NCI-H1092 treated with DMSO at 0.1 percent for 48 hours (cell line): ENCODE results near the gene ANKLE2.
"Not testable (repeated sequence)": the region's sequence is repeated elsewhere in the genome, so short reads cannot be mapped to it uniquely, and the experiment has no call there.

Experiments
- DNase-seq: peaks from one replicate; lab custom pipeline; 2025; lab: John Stamatoyannopoulos, UW

The ANKLE2 gene

DNA sequence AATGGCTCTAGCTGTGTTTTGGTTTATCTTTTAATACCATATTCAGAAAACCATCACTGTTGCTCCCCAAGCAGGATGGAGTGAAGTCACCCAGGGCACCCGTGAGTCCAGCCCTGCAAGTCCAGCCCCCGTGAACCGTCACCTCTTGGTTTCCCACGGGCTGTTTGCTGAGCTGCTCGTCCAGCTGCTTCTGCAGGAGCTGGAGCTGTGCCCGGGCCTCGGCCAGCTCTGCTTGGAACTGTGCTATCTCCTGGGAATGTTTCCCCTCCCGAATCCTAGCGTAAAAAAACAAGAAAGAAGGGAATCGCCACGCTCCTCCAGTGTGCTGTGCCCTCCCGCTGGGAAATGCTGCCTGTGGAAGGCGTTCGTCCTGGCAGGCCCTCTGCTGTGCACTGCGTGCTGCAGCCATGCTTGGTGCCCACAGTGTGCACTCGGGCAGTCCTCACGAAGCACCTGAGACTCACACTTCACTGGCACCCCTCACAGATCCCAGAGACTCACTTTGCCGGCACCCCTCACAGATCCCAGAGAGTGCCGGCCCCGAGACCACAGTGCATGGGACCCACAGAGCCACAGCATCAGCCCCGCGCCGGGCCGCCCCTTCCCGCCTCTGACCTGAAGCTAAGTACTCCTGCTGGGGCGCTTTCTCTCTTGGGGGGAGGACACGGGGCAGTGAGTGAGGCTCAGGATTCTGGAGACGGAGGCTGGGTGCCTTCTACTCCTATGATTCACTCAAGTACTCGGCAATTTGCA, 15.4 kb upstream of the ANKLE2 start:
- DNase-seq: peak; percentile 72

DNA sequence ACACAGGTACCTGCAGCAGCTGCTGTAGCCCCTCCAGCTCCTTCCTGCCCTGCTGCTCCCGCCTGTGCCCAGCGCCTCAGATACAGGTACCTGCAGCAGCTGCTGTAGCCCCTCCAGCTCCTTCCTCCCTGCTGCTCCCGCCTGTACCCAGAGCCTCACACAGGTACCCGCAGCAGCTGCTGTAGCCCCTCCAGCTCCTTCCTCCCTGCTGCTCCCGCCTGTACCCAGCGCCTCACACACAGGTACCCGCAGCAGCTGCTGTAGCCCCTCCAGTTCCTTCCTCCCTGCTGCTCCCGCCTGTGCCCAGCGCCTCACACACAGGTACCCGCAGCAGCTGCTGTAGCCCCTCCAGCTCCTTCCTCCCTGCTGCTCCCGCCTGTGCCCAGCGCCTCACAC, 14.6 kb upstream of the ANKLE2 start:
- DNase-seq: peak; percentile 68

DNA sequence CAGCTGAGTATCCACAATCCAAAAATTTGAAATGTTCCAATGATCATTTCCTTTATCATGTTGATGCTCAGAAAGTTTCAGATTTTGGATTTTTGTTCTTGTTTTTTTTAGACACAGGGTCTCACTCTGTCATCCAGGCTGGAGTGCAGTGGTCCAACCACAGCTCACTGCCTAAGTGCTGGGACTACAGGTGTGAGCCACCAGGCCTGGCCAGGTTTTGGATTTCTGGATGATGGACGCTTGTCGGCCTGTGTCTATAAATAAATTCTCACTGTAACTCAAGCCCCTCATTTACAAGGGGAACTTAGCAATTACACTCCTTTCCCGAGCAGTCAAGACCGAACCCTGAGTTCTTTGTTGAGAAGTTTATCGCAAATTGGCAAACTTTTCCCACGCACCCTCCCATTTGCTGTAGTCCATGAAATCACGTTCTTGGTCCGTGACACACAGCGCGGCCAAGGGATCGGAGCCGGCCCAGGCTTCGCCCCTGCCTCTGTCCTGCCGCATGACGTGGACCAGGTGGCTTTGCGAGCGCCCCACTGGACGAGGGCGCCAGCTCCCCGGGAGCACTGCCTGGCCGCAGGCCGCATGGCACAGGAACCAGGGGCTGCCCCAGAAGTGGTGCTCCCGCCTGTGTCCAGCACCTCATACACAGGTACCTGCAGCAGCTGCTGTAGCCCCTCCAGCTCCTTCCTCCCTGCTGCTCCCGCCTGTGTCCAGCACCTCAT, 14.0 kb upstream of the ANKLE2 start:
- DNase-seq: no peak

DNA sequence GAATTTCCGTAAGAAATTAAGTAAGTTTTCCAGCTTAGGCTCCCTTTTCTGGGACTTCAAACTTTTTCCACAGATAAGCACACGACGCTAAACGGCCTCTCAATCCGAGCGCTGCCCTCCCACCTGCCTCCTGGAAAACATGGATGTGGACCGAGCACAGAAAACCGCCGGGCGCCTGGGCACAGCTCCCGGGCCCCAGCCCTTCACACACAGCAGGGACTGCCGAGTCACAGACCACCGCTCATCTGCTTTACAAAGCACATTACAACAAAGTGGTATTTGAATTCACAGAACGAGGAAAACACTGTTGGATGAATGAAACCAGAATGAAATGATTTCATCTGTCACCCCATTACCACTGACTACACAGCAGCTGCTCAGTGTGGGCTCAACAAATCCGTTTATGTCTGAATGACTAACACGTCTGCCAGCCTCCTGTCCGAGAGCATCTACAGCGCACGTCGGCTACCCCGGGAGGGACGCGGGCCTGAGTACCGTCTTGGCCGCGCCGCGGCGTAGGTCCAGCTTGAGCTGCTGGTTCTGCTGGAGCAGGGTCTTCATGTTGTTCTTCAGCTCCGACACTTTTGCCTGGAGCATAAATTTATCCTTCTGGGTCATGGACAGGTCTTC, 13.1 kb upstream of the ANKLE2 start:
- DNase-seq: no peak

- DNase-seq: no peak
Observed at GRCh38 chr12:132774159-132774558, 12.5 kb upstream of the ANKLE2 start.

DNA sequence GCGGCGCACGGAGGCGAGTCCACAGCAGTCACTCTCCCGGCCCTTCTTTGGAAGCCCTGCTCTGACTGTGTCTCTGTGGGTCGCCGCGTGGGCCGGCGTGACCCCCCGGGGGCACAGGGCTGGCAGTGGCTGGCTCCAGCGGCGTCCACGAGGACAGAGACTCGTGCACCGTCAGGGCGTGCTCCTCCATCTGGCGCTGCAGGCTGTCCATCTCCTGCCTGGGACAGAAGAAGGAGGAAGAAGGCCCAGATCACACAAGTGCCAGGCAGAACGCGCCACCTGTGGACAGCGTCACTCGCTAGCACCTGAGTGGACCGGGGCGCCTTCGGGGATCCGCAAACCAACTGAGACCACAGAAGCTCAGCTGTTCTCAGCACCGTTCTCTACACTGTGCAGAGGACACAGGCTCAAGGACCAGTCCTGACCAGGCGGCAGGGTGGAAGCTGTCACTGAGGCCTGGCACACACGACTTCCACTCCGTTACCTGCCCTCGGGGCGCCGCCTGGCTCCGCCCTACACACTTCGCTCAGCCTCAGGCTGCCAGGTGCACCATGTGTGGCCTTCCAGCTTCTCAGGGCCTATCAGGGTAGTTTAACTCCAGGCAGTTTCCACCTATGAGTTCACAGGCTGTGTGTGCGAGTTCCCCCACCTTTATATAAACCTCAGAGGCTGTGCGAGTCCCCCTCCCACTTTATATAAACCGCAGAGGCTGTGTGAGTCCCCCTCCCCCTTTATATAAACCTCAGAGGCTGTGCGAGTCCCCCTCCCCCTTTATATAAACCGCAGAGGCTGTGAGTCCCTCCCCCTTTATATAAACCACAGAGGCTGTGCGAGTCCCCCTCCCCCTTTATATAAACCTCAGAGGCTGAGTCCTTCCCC, 11.7 kb upstream of the ANKLE2 start:
- DNase-seq: no peak

GRCh38 chr12:132772606-132773005, 11.0 kb upstream of the ANKLE2 start:
- no peak for DNase-seq

GRCh38 chr12:132771126-132771838, 9.7 kb upstream of the ANKLE2 start:
- DNase-seq: no peak

GRCh38 chr12:132766380-132767085, 4.9 kb upstream of the ANKLE2 start:
- no peak for DNase-seq

GRCh38 chr12:132765361-132765760, 3.7 kb upstream of the ANKLE2 start:
- DNase-seq: no peak

- DNase-seq: no peak
Observed at GRCh38 chr12:132764231-132764630, 2.6 kb upstream of the ANKLE2 start.

GRCh38 chr12:132761921-132762583, 420 bp upstream of the ANKLE2 start:
- DNase-seq: peak; percentile 73

GRCh38 chr12:132759359-132759758, 2.3 kb downstream of the ANKLE2 start:
- DNase-seq: no peak

DNA sequence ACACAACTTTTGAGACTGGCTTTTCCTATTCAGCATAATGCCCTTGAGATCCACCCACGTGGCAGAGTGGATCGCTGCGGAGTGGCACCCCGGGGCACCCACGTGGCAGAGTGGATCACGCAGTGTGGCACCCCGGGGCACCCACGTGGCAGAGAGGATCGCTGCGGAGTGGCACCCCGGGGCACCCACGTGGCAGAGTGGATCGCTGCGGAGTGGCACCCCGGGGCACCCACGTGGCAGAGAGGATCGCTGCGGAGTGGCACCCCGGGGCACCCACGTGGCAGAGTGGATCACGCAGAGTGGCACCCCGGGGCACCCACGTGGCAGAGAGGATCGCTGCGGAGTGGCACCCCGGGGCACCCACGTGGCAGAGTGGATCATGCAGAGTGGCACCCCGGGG, 2.8 kb downstream of the ANKLE2 start:
- DNase-seq: not testable (repeated sequence)

DNA sequence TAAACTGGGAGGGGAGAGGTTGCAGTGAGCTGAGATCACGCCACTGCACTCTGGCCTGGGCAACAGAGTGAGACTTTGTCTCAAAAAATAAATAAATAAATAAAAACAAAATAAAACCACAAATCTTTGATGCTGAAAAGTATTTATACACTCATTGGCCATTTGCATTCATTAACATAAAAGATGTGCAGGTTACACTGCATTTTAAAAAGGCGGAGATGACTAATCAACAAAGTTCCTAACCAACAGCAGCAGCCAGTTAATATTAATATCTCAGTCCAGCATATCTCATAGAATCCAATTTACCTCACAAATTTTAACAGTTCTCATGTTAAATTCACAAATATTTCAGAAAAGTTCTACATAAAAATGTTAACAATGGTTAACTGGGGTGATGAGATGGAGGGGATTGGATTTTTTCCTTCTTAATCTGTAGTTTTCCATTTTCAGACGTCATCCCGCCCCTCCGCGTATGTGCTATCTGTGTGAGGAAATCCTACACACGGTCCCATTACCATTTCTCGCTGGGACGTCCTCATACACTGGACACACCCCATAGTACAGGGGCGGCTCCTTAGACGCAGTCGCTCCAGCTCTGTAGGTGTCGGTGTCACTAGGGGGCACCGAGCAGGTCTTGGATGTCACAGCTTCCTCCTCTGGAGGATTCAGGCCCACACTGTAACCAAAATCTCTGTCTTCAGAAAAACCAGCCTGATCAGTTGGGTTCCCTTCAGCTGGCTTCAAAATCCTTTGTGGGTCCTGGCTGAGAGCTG, 7.3 kb downstream of the ANKLE2 start:
- no peak for DNase-seq

DNA sequence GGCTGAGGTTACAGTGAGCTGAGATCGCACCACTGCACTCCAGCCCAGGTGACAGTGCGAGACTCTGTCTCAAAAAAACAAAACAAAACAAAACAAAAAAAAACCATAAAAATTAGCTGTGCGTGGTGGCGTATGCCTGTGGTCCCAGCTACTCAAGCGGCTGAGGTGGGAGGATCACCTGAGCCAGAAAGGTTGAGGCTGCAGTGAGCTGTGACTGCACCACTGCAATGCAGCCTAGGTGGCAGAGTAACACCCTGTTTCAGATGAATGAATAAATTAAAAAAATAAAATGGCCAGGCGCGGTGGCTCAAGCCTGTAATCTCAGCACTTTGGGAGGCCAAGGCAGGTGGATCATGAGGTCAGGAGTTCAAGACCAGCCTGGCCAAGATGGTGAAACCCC, 8.0 kb downstream of the ANKLE2 start:
- DNase-seq: not testable (repeated sequence)

DNA sequence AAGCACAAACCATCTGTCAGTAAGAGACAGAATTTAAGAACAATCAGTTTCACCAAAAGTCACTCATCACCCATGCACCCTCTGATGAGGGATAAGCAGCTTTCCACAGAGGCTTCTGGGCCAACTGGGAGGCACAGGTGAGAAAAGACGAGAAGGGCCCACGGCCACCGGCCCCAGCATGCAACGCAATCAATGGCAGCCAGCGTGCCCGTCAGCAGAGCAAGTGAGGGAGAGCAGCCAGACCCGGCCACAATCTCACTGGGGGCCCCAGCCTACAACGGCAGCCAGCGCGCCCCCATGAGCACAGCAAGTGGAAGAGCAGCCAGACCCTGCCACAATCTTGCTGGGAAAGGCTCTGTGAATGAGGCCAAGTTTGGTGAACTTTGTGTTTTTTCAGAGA, 13.3 kb downstream of the ANKLE2 start:
- DNase-seq: no peak

GRCh38 chr12:132747896-132748295, 13.7 kb downstream of the ANKLE2 start:
- DNase-seq: no peak

GRCh38 chr12:132747395-132747794, 14.2 kb downstream of the ANKLE2 start:
- DNase-seq: no peak
